GM23338 (cell line): ENCODE measurements around the gene ZNF664. TPM values are rescaled to one million over a fixed set of nuclear protein-coding genes. Genes with fewer than 3 reads are reported as not detected.

Experiments used
- ATAC-seq: fragments of 200-7000 bp; cut with Tn5 transposase; 3 replicates; pipeline ENCODE4 v1.9.1; 2020
- DNase-seq: peaks from one replicate; pipeline ENCODE4 v3.0.0-alpha.2; 2015; ENCODE audit warnings: low spot score
- H2AFZ ChIP-seq: fragments of 200-600 bp; sonication (generic); 2 replicates; pipeline ENCODE4 v1.8.0; 2016; ENCODE audit warnings: antibody characterized with exemption, mild to moderate bottlenecking, moderate library complexity
- H3F3A ChIP-seq: fragments of 200-600 bp; sonication (generic); replicated peaks from 2 replicates; pipeline ENCODE4 v1.8.0; 2017; ENCODE audit warnings: antibody characterized with exemption, mixed run types, low read depth
- H3K27ac ChIP-seq: fragments of 200-600 bp; sonication (generic); 2 replicates; pipeline ENCODE4 v1.6.1; 2016; ENCODE audit warnings: low read depth
- H3K27me3 ChIP-seq: fragments of 200-600 bp; sonication (generic); 2 replicates; pipeline ENCODE4 v1.8.0; 2016; ENCODE audit warnings: mild to moderate bottlenecking, mixed run types, moderate library complexity; ENCODE audit not compliant: insufficient read depth
- H3K36me3 ChIP-seq: fragments of 200-600 bp; sonication (generic); 2 replicates; pipeline ENCODE4 v1.8.0; 2016; ENCODE audit warnings: mild to moderate bottlenecking; ENCODE audit not compliant: insufficient read depth
- H3K4me1 ChIP-seq: fragments of 200-600 bp; sonication (generic); 2 replicates; pipeline ENCODE4 v1.8.0; 2016; ENCODE audit warnings: mild to moderate bottlenecking, moderate library complexity; ENCODE audit not compliant: insufficient read depth
- H3K4me2 ChIP-seq: fragments of 200-600 bp; sonication (generic); 2 replicates; pipeline ENCODE4 v1.7.1; 2017; ENCODE audit warnings: mixed run types
- H3K4me3 ChIP-seq: fragments of 200-600 bp; sonication (generic); 2 replicates; pipeline ENCODE4 v1.6.1; 2016; ENCODE audit warnings: mixed run types
- H3K79me2 ChIP-seq: fragments of 200-600 bp; sonication (generic); replicated peaks from 2 replicates; pipeline ENCODE4 v1.8.0; 2017; ENCODE audit warnings: mild to moderate bottlenecking; ENCODE audit not compliant: insufficient read depth
- H3K9me2 ChIP-seq: fragments of 200-600 bp; sonication (generic); 2 replicates; pipeline ENCODE4 v1.8.0; 2017; ENCODE audit not compliant: insufficient read depth
- H4K20me1 ChIP-seq: fragments of 200-600 bp; sonication (generic); replicated peaks from 2 replicates; pipeline ENCODE4 v1.8.0; 2017; ENCODE audit warnings: mild to moderate bottlenecking; ENCODE audit not compliant: insufficient read depth
- H3K27ac Mint-ChIP-seq: 2 replicates; pipeline ENCODE4 v1.8.0; 2020; ENCODE audit warnings: inconsistent platforms, mild to moderate bottlenecking, moderate library complexity, mixed read lengths
- H3K27me3 Mint-ChIP-seq: 3 replicates; pipeline ENCODE4 v1.8.0; 2022; ENCODE audit warnings: low read depth, mild to moderate bottlenecking, moderate library complexity, mixed read lengths, inconsistent platforms; ENCODE audit not compliant: insufficient read depth, poor library complexity
- H3K36me3 Mint-ChIP-seq: 3 replicates; pipeline ENCODE4 v1.8.0; 2021; ENCODE audit warnings: low read depth, mild to moderate bottlenecking, inconsistent platforms, moderate library complexity, mixed read lengths
- H3K4me1 Mint-ChIP-seq: 3 replicates; pipeline ENCODE4 v1.8.0; 2020; ENCODE audit warnings: mild to moderate bottlenecking, inconsistent platforms, mixed read lengths
- H3K4me3 Mint-ChIP-seq: 3 replicates; pipeline ENCODE4 v1.8.0; 2021; ENCODE audit warnings: moderate library complexity, mild to moderate bottlenecking, inconsistent platforms, mixed read lengths
- H3K9me3 Mint-ChIP-seq: 3 replicates; pipeline ENCODE4 v1.8.0; 2020; ENCODE audit warnings: moderate library complexity, mild to moderate bottlenecking, inconsistent platforms, mixed read lengths
- CTCF ChIP-seq, 2 experiments: fragments of 200-600 bp in 1 of 2; sonication (generic) in 1 of 2; conservative IDR thresholded peaks; 2 replicates each; pipeline versions ENCODE4 v1.5.1 to v1.6.1; 2016 to 2017; ENCODE audit warnings: antibody characterized with exemption in 2 of 2, low read depth in 2 of 2, mild to moderate bottlenecking in 2 of 2, moderate library complexity in 1 of 2
- EZH2 ChIP-seq: fragments of 200-600 bp; sonication (generic); IDR thresholded peaks from one replicate; pipeline ENCODE4 v1.8.0; 2017; ENCODE audit warnings: antibody characterized with exemption, mild to moderate bottlenecking, low read depth; ENCODE audit not compliant: unreplicated experiment
- NANOG ChIP-seq: IDR thresholded peaks from 2 replicates; pipeline ENCODE4 v1.6.1; 2016; ENCODE audit warnings: antibody characterized with exemption, borderline replicate concordance
- STAT1 ChIP-seq: IDR thresholded peaks from one replicate; pipeline ENCODE4 v1.6.1; 2016; ENCODE audit warnings: antibody characterized with exemption; ENCODE audit not compliant: unreplicated experiment
- ZNF462 ChIP-seq: fragments of 250-450 bp; sonication (Bioruptor Pico); IDR thresholded peaks from 2 replicates; pipeline ENCODE4 v1.5.0; 2020; ENCODE audit warnings: mild to moderate bottlenecking, moderate library complexity
- polyA plus RNA-seq: library from polyadenylated mRNA; unstranded; fragments of >200 nt; fragmentation: Nextera tagmentation; extraction: Ambion mirVana; gene quantifications from 2 replicates; pipeline ENCODE4 v1.2.1, GENCODE V29; 2016
- total RNA-seq: library from RNA; depleted of rRNA; stranded (reverse); fragments of >200 nt; shearing (Covaris generic); gene quantifications from 2 replicates; pipeline ENCODE4 v1.2.3, GENCODE V29; 2014

ZNF664 gene
- total and polyA plus RNA-seq, 2 experiments from 2014 or later, result 8.1 to 35.2 TPM

GRCh38 chr12:124031058-124031457 is 58.0 kb downstream of the ZNF664 start (continued):
- TF ChIP-seq ZNF462, result no peak

- H3F3A ChIP-seq, result peaks cover 3% of the 10 kb centered on the region; the same call in 1 of the 2 replicates
- H3K36me3 ChIP-seq, result no peaks in the 10 kb centered on the region
- H3K4me1 Mint-ChIP-seq, result peaks cover 22% of the 10 kb centered on the region; the same call in 2 of the 3 replicates
- no peak overlapping the region for H3K4me3 Mint-ChIP-seq
- peaks cover 5% of the 10 kb centered on the region for H3K9me3 Mint-ChIP-seq
- H3K4me1 ChIP-seq, result 0 out of 2 replicates have a peak, but pooled peaks cover 3% of the 10 kb centered on the region
- no peaks in the 10 kb centered on the region for H3K9me2 ChIP-seq
- no peak overlapping the region for H3K4me2 ChIP-seq
- peak; percentile 63 for ATAC-seq
- TF ChIP-seq EZH2 (no peak), NANOG (no peak), CTCF (conservative IDR thresholded peaks at IDR 0.05; ENCODE audit: low read depth in 2 of 2) (peak; percentile 85 to 88), STAT1 (no peak)
- H3K36me3 Mint-ChIP-seq, result peaks cover 6% of the 10 kb centered on the region; the same call in 2 of the 3 replicates
- H3K27me3 ChIP-seq, result no peaks in the 10 kb centered on the region
- H4K20me1 ChIP-seq, result no peaks in the 10 kb centered on the region
- no peak overlapping the region for H2AFZ ChIP-seq
- H3K79me2 ChIP-seq, result no peaks in the 10 kb centered on the region
- DNase-seq, result peak; percentile 79
- no peak overlapping the region for H3K4me3 ChIP-seq
- H3K27me3 Mint-ChIP-seq, result peaks cover 8% of the 10 kb centered on the region
- H3K27ac Mint-ChIP-seq, result no peak overlapping the region
- no peak overlapping the region for H3K27ac ChIP-seq
Observed at GRCh38 chr12:124032265-124032886, 59.4 kb downstream of the ZNF664 start.
